Hematopoietic multipotent progenitor cell treated with erythropoietin and hydrocortisone succinate and interleukin-3 and kit ligand, for 6 days (in vitro differentiated cells): ENCODE data around the gene RAD51B.

Experiments used
- DNase-seq: peaks from one replicate; pipeline ENCODE4 v3.0.0-alpha.2; 2015

RAD51B gene

GRCh38 chr14:68315081-68315480 is 495.5 kb downstream of the RAD51B start:
- DNase-seq = no peak

GRCh38 chr14:68316078-68316868 is 496.7 kb downstream of the RAD51B start:
- no peak for DNase-seq

- no peak for DNase-seq
These were observed 497.7 kb downstream of the RAD51B start for GRCh38 chr14:68317239-68317638.

GRCh38 chr14:68318828-68319227 is 499.2 kb downstream of the RAD51B start:
- DNase-seq = no peak

GRCh38 chr14:68320495-68320894 is 500.9 kb downstream of the RAD51B start:
- no peak for DNase-seq

- no peak for DNase-seq
These were observed 503.5 kb downstream of the RAD51B start for GRCh38 chr14:68322940-68323620.

- DNase-seq = peak; percentile 16
These were observed 505.8 kb downstream of the RAD51B start for GRCh38 chr14:68325267-68325807.

GRCh38 chr14:68327231-68327630 is 507.7 kb downstream of the RAD51B start:
- no peak for DNase-seq

GRCh38 chr14:68328509-68328908 is 508.9 kb downstream of the RAD51B start:
- no peak for DNase-seq

- DNase-seq = no peak
These were observed 511.8 kb downstream of the RAD51B start for GRCh38 chr14:68331426-68331825.

- no peak for DNase-seq
These were observed 512.4 kb downstream of the RAD51B start for GRCh38 chr14:68331991-68332390.

GRCh38 chr14:68333262-68333661 is 513.7 kb downstream of the RAD51B start:
- DNase-seq = no peak

GRCh38 chr14:68335312-68335711 is 515.7 kb downstream of the RAD51B start:
- DNase-seq = no peak

- DNase-seq = no peak
These were observed 516.6 kb downstream of the RAD51B start for GRCh38 chr14:68336165-68336564.

- peak; percentile 6 for DNase-seq
These were observed 517.7 kb downstream of the RAD51B start for GRCh38 chr14:68337279-68337678.

GRCh38 chr14:68340262-68340661 is 520.7 kb downstream of the RAD51B start:
- no peak for DNase-seq

GRCh38 chr14:68341411-68342212 is 522.0 kb downstream of the RAD51B start:
- no peak for DNase-seq

- no peak for DNase-seq
These were observed 522.7 kb downstream of the RAD51B start for GRCh38 chr14:68342216-68342763.

GRCh38 chr14:68343534-68344118 is 524.0 kb downstream of the RAD51B start:
- DNase-seq = no peak

GRCh38 chr14:68345738-68346137 is 526.2 kb downstream of the RAD51B start:
- DNase-seq = no peak

- DNase-seq = no peak
These were observed 527.2 kb downstream of the RAD51B start for GRCh38 chr14:68346556-68347343.
